B cell (primary cell): ENCODE data around the gene TFAP2C. TPM values are rescaled to one million over a fixed set of nuclear protein-coding genes. Genes with fewer than 3 reads are reported as not detected.

Experiments used
- ATAC-seq: fragments of 200-7000 bp; cut with Tn5 transposase; one replicate; pipeline ENCODE4 v1.10.0; 2021; ENCODE audit warnings: low read depth, mild to moderate bottlenecking, moderate number of reproducible peaks, moderate library complexity
- CTCF ChIA-PET: fragments of 350-600 bp; sonication (Branson Sonifier 250); formaldehyde crosslinking; loops from one replicate; lab custom pipeline; 2021; ENCODE audit warnings: antibody characterized with exemption, inconsistent platforms; lab: Charles Lee
- POLR2A ChIA-PET: fragments of 350-600 bp; sonication (Branson Sonifier 250); formaldehyde crosslinking; loops from one replicate; lab custom pipeline; 2021; ENCODE audit warnings: antibody characterized with exemption; lab: Charles Lee
- DNase-seq: peaks from one replicate; pipeline ENCODE4 v3.0.0; 2013
- H2AFZ ChIP-seq: 2 replicates; pipeline ENCODE4 v1.6.1; 2012; ENCODE audit warnings: mild to moderate bottlenecking, low read depth, low read length; ENCODE audit not compliant: insufficient read depth, poor library complexity, severe bottlenecking
- H3K27ac ChIP-seq, 2 donors: 1 replicate in 1 of 2; 2 replicates in 1 of 2; pipeline ENCODE4 v1.5.1; 2012 to 2013; ENCODE audit warnings: low read length in 2 of 2, mild to moderate bottlenecking in 2 of 2, moderate library complexity in 1 of 2
- H3K27me3 ChIP-seq, 4 experiments: fragments of 200-600 bp in 1 of 4; sonication (generic) in 1 of 4; replicated peaks in 1 of 4; 1 replicate in 2 of 4; 2 replicates in 2 of 4; pipeline versions ENCODE4 v1.6.1 to v1.7.0; 2013 to 2016; ENCODE audit warnings: low read length in 3 of 4, mild to moderate bottlenecking in 2 of 4, mixed read lengths in 1 of 4, moderate library complexity in 1 of 4; ENCODE audit not compliant: insufficient read depth in 4 of 4, control insufficient read depth in 3 of 4; ENCODE audit errors: control extremely low read depth in 1 of 4
- H3K36me3 ChIP-seq, 2 experiments: replicated peaks in 1 of 2; 1 replicate in 1 of 2; 2 replicates in 1 of 2; pipeline versions ENCODE4 v1.6.1 to v1.7.1; 2013; ENCODE audit warnings: low read length in 1 of 2; ENCODE audit not compliant: insufficient read depth in 2 of 2, control insufficient read depth in 1 of 2; ENCODE audit errors: control extremely low read depth in 1 of 2, extremely low read depth in 1 of 2
- H3K4me1 ChIP-seq, 2 donors: fragments of 200-600 bp in 1 of 2; sonication (generic) in 1 of 2; 1 replicate in 1 of 2; 2 replicates in 1 of 2; pipeline versions ENCODE4 v1.5.1 to v1.6.1; 2013 to 2017; ENCODE audit warnings: low read length in 2 of 2; ENCODE audit not compliant: control insufficient read depth in 2 of 2, insufficient read depth in 2 of 2
- H3K4me2 ChIP-seq: replicated peaks from 2 replicates; pipeline ENCODE3; 2012; ENCODE audit warnings: mild to moderate bottlenecking, low read depth, low read length; ENCODE audit not compliant: poor library complexity, severe bottlenecking
- H3K4me3 ChIP-seq, 5 experiments: fragments of 200-600 bp in 1 of 5; sonication (generic) in 1 of 5; 1 replicate in 3 of 5; 2 replicates in 2 of 5; pipeline versions ENCODE4 v1.5.1 to v1.7.0; 2011 to 2016; ENCODE audit warnings: low read length in 4 of 5, mild to moderate bottlenecking in 4 of 5, low read depth in 2 of 5, control low read depth in 1 of 5, moderate library complexity in 1 of 5; ENCODE audit not compliant: insufficient read depth in 1 of 5; ENCODE audit errors: control extremely low read depth in 1 of 5, extremely low read depth in 1 of 5
- H3K79me2 ChIP-seq: fragments of 200-600 bp; sonication (generic); one replicate; pipeline ENCODE4 v1.6.0; 2016; ENCODE audit warnings: low read length; ENCODE audit not compliant: control insufficient read depth, insufficient read depth
- H3K9ac ChIP-seq: fragments of 200-600 bp; sonication (generic); 2 replicates; pipeline ENCODE4 v1.6.1; 2017; ENCODE audit warnings: mild to moderate bottlenecking, low read length, moderate library complexity
- H3K9me3 ChIP-seq, 3 donors: one replicate each; pipeline versions ENCODE4 v1.6.1 to v1.7.1; 2013; ENCODE audit warnings: low read length in 2 of 3; ENCODE audit not compliant: control insufficient read depth in 2 of 3, insufficient read depth in 1 of 3; ENCODE audit errors: control extremely low read depth in 1 of 3
- H4K20me1 ChIP-seq: 2 replicates; pipeline ENCODE4 v1.6.0; 2012; ENCODE audit warnings: mild to moderate bottlenecking, low read length; ENCODE audit not compliant: insufficient read depth, control insufficient read depth, poor library complexity, severe bottlenecking
- H3K27ac Mint-ChIP-seq: one replicate; pipeline ENCODE4 v1.8.0; 2021; ENCODE audit warnings: mixed read lengths
- H3K27me3 Mint-ChIP-seq: one replicate; pipeline ENCODE4 v1.8.0; 2021; ENCODE audit warnings: mixed read lengths
- H3K4me1 Mint-ChIP-seq: one replicate; pipeline ENCODE4 v1.8.0; 2021; ENCODE audit warnings: mixed read lengths
- H3K4me3 Mint-ChIP-seq: one replicate; pipeline ENCODE4 v1.8.0; 2021; ENCODE audit warnings: mixed read lengths
- H3K9me3 Mint-ChIP-seq: one replicate; pipeline ENCODE4 v1.8.0; 2022; ENCODE audit warnings: mixed read lengths; ENCODE audit not compliant: insufficient read depth
- EZH2 ChIP-seq: IDR thresholded peaks from 2 replicates; pipeline ENCODE4 v1.6.1; 2012; ENCODE audit warnings: borderline replicate concordance, low read depth, mild to moderate bottlenecking, moderate library complexity, low read length; ENCODE audit not compliant: insufficient read depth, poor library complexity, severe bottlenecking
- WGBS: methylation state at CpG from one replicate; pipeline ENCODE4 v1.1.5; 2013; ENCODE audit warnings: missing lambda C conversion rate; ENCODE audit not compliant: insufficient coverage; 5-methylcytosine and 5-hydroxymethylcytosine counted together
- intact Hi-C: fragments of 100-400 bp; cut with micrococcal nuclease; formaldehyde crosslinking; loops from one replicate; pipeline ENCODE4 v1.10.0; 2022
- polyA plus RNA-seq: library from polyadenylated mRNA; depleted of rRNA; stranded (reverse); fragments of >200 nt; gene quantifications from 2 replicates; pipeline ENCODE4 v1.2.3, GENCODE V29; 2012
- total RNA-seq, 2 donors: library from RNA; stranded (reverse); fragments of 120-200 nt in 1 of 2; gene quantifications; 1 replicate in 1 of 2; 2 replicates in 1 of 2; pipeline versions ENCODE4 v1.2.3 to v1.2.4, GENCODE V29; 2013 to 2022
- TF ChIP-seq, protein P1 (sequence below): fragments of 200-600 bp; IDR thresholded peaks from one replicate; pipeline ENCODE4 v1.8.0; 2022; ENCODE audit warnings: antibody characterized with exemption, mild to moderate bottlenecking

TFAP2C gene
- total and polyA plus RNA-seq, 2 donors (not counting 1 experiment from before 2014, with no cell fraction given): not detected

DNA sequence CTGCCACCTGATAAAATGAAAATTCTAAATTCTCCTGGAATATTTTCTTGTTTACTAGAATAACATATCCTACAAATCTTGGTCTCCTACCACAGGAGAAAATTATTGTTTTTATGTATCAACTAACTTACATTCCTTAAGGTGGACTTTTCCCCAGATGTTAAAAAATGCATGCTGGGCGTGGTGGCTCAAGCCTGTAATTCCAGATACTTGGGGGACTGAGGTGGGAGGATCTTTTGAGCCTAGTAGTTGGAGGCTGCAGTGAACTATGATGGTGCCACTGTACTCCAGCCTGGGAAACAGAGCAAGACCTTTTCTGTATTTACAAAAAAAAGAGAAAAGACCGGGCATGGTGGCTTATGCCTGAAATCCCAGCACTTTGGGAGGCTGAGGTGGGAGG, 27.9 kb upstream of the TFAP2C start:
- Histone ChIP-seq H4K20me1 (no peaks in the 10 kb centered on the region), H3K4me1 (no peaks in the 10 kb centered on the region), H3K4me3 (no peak overlapping the region), H3K27ac (no peak overlapping the region), H3K79me2 (no peaks in the 10 kb centered on the region), H3K9me3 (no peaks in the 10 kb centered on the region), H3K9ac (no peak overlapping the region), H2AFZ (no peak overlapping the region), H3K36me3 (no peaks in the 10 kb centered on the region), H3K27me3 (no peaks in the 10 kb centered on the region), H3K4me2 (no peak overlapping the region)
- ATAC-seq (no peak), DNase-seq (no peak)
- WGBS: 63% methylated on average over 2 of the region's 2 CpGs
- Mint-ChIP-seq H3K9me3 (no peaks in the 10 kb centered on the region), H3K27me3 (no peaks in the 10 kb centered on the region), H3K27ac (no peak overlapping the region), H3K4me3 (no peak overlapping the region), H3K4me1 (no peaks in the 10 kb centered on the region)
- CTCF ChIA-PET: no interaction called here
- no peak for TF ChIP-seq EZH2
- TF ChIP-seq, protein P1, sequence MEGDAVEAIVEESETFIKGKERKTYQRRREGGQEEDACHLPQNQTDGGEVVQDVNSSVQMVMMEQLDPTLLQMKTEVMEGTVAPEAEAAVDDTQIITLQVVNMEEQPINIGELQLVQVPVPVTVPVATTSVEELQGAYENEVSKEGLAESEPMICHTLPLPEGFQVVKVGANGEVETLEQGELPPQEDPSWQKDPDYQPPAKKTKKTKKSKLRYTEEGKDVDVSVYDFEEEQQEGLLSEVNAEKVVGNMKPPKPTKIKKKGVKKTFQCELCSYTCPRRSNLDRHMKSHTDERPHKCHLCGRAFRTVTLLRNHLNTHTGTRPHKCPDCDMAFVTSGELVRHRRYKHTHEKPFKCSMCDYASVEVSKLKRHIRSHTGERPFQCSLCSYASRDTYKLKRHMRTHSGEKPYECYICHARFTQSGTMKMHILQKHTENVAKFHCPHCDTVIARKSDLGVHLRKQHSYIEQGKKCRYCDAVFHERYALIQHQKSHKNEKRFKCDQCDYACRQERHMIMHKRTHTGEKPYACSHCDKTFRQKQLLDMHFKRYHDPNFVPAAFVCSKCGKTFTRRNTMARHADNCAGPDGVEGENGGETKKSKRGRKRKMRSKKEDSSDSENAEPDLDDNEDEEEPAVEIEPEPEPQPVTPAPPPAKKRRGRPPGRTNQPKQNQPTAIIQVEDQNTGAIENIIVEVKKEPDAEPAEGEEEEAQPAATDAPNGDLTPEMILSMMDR: no peak
- POLR2A ChIA-PET: no interaction called here
- intact Hi-C loops: no loop called here

DNA sequence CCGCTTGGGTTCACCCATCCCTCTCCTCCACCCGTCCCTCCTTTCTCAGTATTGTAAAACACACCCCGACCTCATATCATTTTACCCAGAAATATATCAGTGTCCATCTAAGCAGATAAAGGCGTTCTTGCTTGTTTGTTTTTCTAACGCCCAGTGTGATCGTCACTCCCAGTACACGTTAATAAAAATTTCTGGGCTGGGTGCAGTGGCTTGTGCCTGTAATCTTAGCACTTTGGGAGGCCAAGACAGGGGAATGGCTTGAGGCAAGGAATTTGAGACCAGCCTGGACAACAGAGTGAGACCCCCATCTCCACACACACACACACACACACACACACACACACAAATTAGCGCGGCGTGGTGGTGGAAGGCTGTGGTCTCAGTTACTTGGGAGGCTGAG, 24.4 kb upstream of the TFAP2C start:
- no peak for DNase-seq
- no peaks in the 10 kb centered on the region for H3K27me3 Mint-ChIP-seq
- H3K27ac Mint-ChIP-seq: no peak overlapping the region

More for the DNA sequence above, 24.4 kb upstream of the TFAP2C start:
- ATAC-seq: no peak
- no peaks in the 10 kb centered on the region for H3K4me1 Mint-ChIP-seq
- Histone ChIP-seq H3K9me3 (no peaks in the 10 kb centered on the region), H3K4me3 (no peak overlapping the region), H4K20me1 (no peaks in the 10 kb centered on the region), H3K27ac (no peak overlapping the region), H3K79me2 (no peaks in the 10 kb centered on the region), H3K27me3 (no peaks in the 10 kb centered on the region), H3K4me2 (no peak overlapping the region), H2AFZ (no peak overlapping the region), H3K4me1 (no peaks in the 10 kb centered on the region), H3K36me3 (no peaks in the 10 kb centered on the region), H3K9ac (no peak overlapping the region)
- no peaks in the 10 kb centered on the region for H3K9me3 Mint-ChIP-seq
- intact Hi-C loops: no loop called here
- CTCF ChIA-PET: no interaction called here
- WGBS: 90% methylated on average over 3 of the region's 10 CpGs
- POLR2A ChIA-PET: no interaction called here
- H3K4me3 Mint-ChIP-seq: no peak overlapping the region
- TF ChIP-seq, protein P1: no peak
- TF ChIP-seq EZH2: no peak
